ENCODE measurements around the gene POU2F1.
A peak's percentile ranks its signal among the peaks of the same experiment; 100 is the strongest.

Gene POU2F1

DNA sequence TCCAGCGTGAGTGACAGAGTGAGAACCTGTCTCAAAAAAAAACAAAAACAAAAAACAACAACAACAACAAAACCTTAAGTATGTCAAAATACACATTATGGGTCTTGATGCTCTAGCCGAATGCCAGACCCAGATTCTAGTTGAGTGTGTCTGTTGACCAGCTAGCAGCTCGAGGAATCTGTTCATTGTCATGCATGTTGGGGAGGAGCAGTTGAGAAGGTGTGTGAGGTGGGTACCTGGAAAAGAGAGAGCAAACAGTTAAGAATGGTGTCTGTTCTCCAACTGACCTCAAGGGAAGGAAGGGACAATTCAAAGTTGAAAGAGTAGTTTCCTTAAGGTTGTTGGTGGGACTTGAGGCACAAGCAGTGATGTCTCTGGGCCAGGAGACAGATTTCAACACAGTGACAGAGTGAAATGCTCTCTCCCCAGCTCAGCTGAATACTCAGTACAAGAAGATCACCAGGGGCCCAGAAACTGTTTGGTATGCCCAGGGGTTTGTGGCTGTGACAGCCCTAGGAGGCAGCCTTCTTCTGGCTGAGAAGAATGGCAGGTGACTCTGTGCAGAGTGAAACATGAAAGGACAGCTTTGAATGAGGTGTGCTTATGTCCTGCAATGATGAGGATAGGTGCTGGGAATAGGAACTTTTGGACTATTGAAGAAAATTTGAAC, 14.4 kb upstream of the POU2F1 start:
- H3K9me3 ChIP-seq (ENCODE audit: severe bottlenecking), result no peaks in the 10 kb centered on the region
- no peak overlapping the region for H3K4me3 ChIP-seq (ENCODE audit: low read depth, low read length)
- DNase-seq, result no peak
- no peaks in the 10 kb centered on the region for H3K27me3 ChIP-seq (ENCODE audit: insufficient read depth, low read depth, severe bottlenecking)
- no peak overlapping the region for H3K27ac ChIP-seq
- H3K36me3 ChIP-seq, result no peaks in the 10 kb centered on the region
- no peak for TF ChIP-seq CTCF (IDR thresholded peaks at IDR 0.05; ENCODE audit: low read depth, low read length)

DNA sequence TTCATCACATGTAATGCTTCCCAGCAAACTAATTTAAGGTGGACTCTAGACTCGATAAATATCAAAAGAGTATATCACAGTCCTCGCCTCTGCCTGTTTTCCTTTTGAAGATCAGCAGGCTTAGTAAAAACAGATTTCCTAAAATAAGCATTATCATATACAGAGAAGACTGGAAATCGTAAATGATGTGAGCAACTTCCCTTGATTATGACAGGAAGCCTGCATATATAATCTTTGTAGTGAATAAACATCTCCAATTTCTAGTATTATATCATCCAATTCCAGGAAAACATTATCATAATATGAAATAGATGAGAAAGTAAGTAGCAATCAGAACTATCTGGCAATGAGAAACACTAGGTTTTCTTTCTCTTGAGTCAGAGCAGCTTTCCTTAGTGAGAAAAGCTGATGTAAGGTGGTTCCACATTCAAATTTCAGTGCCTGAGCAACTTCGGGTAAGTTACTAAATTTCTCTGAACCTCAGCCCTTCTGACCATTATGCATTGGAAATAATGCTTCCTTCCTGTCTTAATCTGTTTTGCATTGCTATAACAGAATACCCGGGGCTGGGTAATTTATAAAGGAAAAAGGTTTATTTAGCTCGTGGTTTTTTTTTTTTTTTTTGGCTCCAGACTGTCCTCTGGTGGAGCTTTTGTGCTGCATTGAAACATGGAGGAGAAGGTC, 12.6 kb upstream of the POU2F1 start:
- Histone ChIP-seq H3K27me3 (ENCODE audit: insufficient read depth, low read depth, severe bottlenecking) (no peaks in the 10 kb centered on the region), H3K9me3 (ENCODE audit: severe bottlenecking) (no peaks in the 10 kb centered on the region), H3K36me3 (no peaks in the 10 kb centered on the region), H3K4me3 (ENCODE audit: low read depth, low read length) (no peak overlapping the region), H3K27ac (no peak overlapping the region)
- TF ChIP-seq CTCF (IDR thresholded peaks at IDR 0.05; ENCODE audit: low read depth, low read length), result 0 out of 2 replicates have a peak, but pooled peaks have one; percentile 7
- DNase-seq, result no peak

DNA sequence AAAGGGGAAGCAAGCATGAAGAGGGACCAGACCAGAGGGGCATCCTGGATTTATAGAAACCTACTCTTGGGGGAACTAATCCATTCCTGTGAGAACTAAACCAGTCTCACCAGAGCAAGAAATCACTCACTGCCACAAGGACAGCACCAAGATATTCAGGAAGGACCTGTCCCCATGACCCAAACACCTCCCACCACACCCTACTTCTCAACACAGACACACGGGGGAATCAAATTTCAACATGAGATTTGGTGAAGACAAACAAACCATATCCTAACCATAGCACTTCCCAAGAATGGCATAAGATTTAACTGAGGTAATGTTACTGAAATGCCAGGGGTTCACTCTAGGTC, 12.1 kb upstream of the POU2F1 start:
- Histone ChIP-seq H3K27ac (no peak overlapping the region), H3K36me3 (no peaks in the 10 kb centered on the region), H3K9me3 (ENCODE audit: severe bottlenecking) (no peaks in the 10 kb centered on the region), H3K27me3 (ENCODE audit: insufficient read depth, low read depth, severe bottlenecking) (no peaks in the 10 kb centered on the region), H3K4me3 (ENCODE audit: low read depth, low read length) (no peak overlapping the region)
- no peak for TF ChIP-seq CTCF (IDR thresholded peaks at IDR 0.05; ENCODE audit: low read depth, low read length)
- DNase-seq, result no peak

- Histone ChIP-seq H3K36me3 (no peaks in the 10 kb centered on the region), H3K9me3 (ENCODE audit: severe bottlenecking) (no peaks in the 10 kb centered on the region), H3K27me3 (ENCODE audit: insufficient read depth, low read depth, severe bottlenecking) (no peaks in the 10 kb centered on the region), H3K4me3 (ENCODE audit: low read depth, low read length) (no peak overlapping the region), H3K27ac (no peak overlapping the region)
- TF ChIP-seq CTCF (IDR thresholded peaks at IDR 0.05; ENCODE audit: low read depth, low read length), result no peak
- no peak for DNase-seq
Measured at GRCh38 chr1:167209044-167209443, 11.6 kb upstream of the POU2F1 start.

DNA sequence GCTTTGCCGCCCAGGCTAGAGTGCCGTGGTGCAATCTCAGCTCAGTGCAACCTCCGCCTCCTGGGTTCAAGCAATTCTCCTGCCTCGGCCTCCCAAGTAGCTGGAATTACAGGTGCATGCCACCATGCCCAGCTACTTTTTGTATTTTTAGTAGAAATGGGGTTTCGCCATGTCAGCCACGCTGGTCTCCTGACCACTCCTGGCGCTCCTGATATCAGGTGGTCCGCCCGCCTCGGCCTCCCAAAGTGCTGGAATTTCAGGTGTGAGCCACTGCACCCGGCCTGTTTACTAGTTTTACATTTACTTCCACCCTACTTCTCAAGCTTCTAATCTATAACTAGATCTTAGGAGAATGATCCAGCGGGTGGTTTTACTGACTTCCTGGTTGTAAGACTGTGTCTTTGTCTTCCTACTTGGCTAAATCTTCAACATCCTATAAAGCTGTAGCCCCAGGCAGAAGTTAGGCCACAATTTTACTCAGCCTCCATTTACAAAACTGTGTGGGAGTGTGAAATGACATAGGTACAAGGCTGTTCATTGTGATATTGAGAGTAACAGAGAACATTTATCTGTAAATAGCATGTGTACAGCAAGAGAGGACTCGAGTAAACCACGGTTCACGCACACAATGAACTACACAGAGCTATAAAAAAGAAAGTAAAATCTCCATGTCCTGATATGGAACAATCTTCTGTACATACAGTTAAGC, 9.6 kb upstream of the POU2F1 start:
- Histone ChIP-seq H3K36me3 (no peaks in the 10 kb centered on the region), H3K9me3 (ENCODE audit: severe bottlenecking) (no peaks in the 10 kb centered on the region), H3K27ac (no peak overlapping the region), H3K27me3 (ENCODE audit: insufficient read depth, low read depth, severe bottlenecking) (no peaks in the 10 kb centered on the region), H3K4me3 (ENCODE audit: low read depth, low read length) (no peak overlapping the region)
- no peak for TF ChIP-seq CTCF (IDR thresholded peaks at IDR 0.05; ENCODE audit: low read depth, low read length)
- no peak for DNase-seq

Data from WERI-Rb-1 (cell line).